ENCODE data around the gene KIRREL3. TPM values are rescaled to one million over a fixed set of nuclear protein-coding genes. Genes with fewer than 3 reads are reported as not detected.
A peak's percentile ranks its signal among the peaks of the same experiment; 100 is the strongest.

The KIRREL3 gene
- total RNA-seq, 1 experiment from 2014 or later: not detected

GRCh38 chr11:126602993-126603392 lies 397.6 kb downstream of the KIRREL3 start:
- no peak for DNase-seq (ENCODE audit: low spot score)

GRCh38 chr11:126602349-126602940 lies 398.1 kb downstream of the KIRREL3 start:
- DNase-seq (ENCODE audit: low spot score): no peak

- no peak for DNase-seq (ENCODE audit: low spot score)
Measured at GRCh38 chr11:126601550-126602215, 398.9 kb downstream of the KIRREL3 start.

- DNase-seq (ENCODE audit: low spot score): no peak
Measured at GRCh38 chr11:126601136-126601535, 399.4 kb downstream of the KIRREL3 start.

GRCh38 chr11:126599217-126599897 lies 401.2 kb downstream of the KIRREL3 start:
- DNase-seq (ENCODE audit: low spot score): no peak

DNA sequence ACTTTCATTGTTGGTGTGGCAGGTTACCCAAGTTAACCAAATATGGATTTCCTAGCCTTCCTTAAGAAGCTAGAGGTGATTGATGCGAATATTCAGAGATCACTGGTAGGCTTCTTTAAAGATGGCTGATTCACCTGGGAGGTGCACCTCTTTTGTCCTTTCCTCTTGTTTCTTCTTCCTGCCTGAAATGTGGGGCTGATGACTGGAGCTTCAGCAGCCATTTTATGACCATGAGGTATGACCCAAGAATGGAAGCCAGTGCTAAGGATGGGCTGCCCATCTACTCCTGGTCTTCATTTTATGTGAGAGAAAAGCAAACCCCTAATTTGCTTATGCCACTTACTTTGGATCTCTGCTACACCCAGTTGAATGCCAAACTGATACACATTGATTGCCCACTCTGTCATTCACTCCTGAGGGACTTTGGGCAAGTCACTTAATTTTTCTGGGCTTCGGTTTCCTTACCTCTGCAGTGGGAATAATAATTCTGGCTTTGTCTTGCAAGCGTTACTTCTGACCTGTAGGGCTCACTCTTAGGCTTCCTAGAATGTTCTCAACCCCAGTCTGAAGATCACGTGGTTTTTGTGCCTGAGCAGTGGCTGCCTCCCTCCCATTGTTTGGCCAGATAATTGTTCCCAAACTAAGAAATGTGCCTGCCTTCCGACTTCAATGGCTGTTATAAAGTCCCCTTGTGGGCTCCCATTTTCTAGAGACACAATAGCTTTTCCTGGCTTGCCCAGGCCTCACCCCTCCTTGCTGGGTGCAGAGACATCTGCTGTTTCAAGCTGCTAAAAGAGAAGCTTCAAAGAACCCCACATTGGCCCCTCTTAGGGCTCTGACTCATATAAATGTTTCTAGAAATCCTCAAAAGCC lies 402.0 kb downstream of the KIRREL3 start:
- DNase-seq (ENCODE audit: low spot score): no peak

DNA sequence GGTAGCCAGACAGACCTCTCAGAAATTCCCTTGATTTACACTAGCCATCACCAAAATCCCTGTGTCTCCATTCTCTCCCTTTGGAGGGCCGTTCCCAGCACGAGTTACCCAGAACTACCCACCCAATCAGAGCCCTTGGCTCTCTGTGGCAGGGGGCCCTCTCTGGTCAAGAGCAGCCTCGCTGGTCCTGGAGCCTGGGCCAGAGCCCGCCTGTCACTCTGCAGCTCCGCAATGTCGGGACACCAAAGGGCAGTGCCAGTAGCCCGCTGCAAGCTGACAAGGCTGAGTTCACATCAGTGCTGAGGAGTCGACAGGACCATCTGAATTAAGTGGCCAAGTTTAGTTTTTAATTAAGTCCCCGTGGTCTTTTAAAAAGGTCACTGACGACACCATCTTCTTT lies 403.5 kb downstream of the KIRREL3 start:
- DNase-seq (ENCODE audit: low spot score): no peak

DNA sequence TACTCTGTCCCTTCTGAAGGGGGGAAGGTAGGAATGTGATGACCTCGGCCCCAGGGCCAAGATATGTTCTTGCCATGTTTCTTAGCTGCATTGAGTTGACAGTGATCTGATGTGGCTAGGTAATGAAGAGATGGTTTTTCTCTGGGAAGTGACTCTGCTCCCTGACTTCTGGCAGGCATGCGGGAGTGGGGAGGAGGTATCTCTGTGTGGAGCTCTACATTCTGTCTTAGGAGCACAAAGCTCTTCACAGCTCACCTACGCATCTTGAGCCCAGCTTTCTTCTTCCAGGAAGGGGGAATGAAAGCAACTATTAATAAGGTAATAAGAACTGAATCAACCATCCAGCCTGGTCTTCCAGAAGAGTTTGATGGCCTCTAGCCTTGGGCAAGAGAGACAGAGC lies 404.1 kb downstream of the KIRREL3 start:
- DNase-seq (ENCODE audit: low spot score): no peak

- DNase-seq (ENCODE audit: low spot score): no peak
Measured at GRCh38 chr11:126595560-126595959, 405.0 kb downstream of the KIRREL3 start.

GRCh38 chr11:126594921-126595367 lies 405.6 kb downstream of the KIRREL3 start:
- no peak for DNase-seq (ENCODE audit: low spot score)

DNA sequence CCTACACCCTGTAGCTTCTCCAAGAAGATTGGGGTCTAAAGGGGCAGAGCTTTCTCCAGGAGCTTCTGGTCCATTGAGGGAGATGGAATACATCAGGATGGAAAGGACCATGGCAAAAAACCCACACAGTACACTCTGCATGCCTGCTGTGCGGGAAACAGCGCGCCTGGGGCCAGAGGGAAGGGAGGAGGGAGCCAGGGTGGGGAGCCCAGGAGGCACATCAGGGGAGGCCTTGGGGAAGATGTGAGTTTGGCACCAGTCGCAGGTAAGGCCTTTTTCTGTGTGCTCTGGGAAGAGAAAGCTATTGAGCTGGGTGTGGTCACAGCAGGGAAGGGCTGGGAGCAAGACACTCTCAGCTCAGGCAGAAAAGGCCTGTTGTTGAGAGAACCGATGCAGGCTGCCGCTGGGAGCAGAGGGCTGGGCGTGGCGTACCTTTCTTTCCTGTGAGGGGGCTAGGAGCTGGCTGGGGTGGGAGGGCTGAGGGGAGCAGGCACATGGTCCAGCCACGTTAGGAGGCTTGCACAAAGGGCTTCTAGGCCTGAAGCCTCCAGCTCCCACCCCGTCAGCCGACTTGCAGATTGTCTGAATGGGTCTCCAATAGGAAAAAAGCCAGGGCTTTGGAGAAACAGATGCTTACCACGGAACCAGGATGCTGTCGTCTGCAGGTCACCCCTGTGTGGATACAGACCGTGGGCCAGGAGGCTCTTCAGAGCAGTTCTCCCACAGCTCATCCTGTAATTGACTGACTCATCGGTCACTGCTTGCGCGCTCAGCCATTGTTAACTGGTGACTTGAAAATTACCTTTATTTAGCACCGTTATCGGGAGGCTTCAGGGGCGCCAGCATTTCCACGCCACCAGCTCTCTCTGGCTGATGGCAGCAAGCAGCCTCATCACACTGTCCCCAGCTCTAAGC lies 407.8 kb downstream of the KIRREL3 start:
- no peak for DNase-seq (ENCODE audit: low spot score)

- no peak for DNase-seq (ENCODE audit: low spot score)
Measured at GRCh38 chr11:126591966-126592489, 408.5 kb downstream of the KIRREL3 start.

GRCh38 chr11:126589492-126589803 lies 411.1 kb downstream of the KIRREL3 start:
- no peak for DNase-seq (ENCODE audit: low spot score)

DNA sequence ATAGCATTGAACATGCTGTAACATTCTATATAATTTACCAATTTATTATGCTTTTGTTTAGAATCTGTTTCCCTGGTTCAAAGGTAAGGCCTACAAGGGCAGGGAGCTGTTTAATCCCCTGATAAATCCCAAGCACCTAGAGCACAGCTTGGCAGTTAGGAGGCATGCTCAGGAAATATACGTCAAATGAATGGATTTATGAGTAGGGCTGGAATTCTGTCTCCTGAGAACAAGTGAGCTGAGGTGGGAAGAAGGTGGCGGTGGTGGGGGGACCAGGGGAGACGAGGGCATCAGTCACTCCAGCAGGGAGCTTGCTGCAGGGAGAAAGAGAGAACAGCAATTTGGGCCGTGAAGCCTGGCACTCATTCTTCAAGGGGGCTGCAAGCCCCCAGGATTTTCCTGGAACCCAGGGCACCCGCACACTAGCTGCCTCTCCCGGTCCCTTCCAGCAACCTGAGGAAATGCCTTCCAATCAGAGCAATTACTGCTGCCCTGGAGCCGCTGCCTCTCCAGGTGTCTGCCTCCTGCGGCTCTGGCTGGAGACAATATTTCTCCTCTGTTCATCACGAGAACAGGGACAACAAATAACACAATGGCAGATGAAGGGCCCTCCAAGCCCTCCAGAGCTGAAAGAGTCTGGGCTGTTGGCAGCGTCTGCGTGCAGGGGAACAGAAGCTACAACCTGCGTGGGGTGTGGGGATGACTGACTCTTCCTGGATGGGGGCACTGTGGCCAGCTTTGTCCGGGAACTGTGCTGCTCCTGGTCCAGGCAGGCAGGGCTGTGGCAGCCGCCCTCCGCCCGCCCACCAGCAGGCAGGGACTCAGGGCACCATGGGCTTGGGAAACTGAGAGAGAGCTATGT lies 411.7 kb downstream of the KIRREL3 start:
- DNase-seq (ENCODE audit: low spot score): no peak

DNA sequence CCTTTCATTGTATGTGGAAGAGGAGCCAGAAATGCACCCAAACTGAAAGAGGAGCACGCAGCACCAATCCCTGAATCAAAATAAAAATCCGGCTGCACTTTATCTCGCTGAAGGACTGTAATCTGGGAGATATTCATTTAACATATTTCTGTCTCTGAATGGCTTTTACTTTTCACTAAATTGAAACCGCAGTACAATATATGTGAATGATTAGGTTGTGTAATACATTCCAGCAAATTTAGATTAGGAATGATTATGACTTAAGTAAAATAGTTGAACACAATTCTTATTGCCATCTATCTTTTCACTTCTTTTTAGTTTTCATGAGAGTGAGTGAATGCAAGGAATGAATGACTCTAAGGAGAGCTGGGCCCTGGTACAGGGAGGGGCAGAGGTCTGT lies 413.0 kb downstream of the KIRREL3 start:
- DNase-seq (ENCODE audit: low spot score): no peak

DNA sequence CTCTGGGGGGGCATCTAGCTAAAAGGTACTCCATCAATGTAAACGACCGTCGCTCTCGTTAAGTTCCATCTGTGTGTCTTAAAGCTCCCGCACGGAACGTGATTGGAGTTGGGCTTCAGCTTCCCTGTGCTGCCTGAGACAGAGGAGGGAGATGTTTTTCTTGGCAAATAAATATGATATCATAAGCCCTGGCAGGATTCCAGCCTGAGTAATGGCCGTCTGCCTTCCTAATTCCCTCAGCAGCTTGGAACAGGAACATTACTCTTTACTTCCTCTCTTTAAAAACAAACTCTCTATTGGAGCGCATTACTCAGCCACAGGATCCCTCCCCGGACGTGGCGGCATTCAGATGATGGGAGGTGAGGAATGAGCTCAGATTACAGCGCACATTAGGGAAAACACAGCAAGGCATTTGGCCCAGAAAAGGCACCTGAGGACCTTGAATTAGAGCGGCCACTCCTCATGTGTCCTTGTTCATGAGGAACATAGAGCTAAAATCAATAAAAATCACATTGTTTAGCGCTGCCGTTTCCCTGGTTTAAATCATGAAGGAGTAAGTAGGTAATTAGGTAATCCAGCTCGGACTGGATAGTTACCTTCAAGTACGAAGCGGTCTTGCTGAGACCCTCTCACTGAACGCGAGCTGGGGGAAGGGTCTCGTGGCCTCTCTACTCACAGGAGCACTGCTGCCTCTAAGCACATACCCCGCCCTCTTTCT lies 414.6 kb downstream of the KIRREL3 start:
- DNase-seq (ENCODE audit: low spot score): peak; percentile 80

DNA sequence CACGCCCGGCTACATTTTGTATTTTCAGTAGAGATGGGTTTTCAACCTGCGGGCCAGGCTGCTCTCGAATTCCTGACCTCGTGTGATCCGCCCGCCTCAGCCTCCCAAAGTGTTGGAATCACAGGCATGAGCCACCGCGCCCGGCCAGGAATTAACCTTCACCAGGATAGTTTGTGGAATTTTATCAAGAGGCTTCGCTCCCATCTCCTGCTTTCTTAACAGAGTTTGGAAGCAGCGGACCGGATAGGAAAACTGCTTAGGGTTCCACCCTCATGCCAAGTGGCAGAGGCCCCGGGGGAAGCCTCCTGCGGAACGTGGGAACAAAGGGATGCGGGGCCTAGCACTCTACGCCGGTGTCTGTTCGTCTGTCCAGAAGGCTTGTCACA lies 415.2 kb downstream of the KIRREL3 start:
- DNase-seq (ENCODE audit: low spot score): no peak

DNA sequence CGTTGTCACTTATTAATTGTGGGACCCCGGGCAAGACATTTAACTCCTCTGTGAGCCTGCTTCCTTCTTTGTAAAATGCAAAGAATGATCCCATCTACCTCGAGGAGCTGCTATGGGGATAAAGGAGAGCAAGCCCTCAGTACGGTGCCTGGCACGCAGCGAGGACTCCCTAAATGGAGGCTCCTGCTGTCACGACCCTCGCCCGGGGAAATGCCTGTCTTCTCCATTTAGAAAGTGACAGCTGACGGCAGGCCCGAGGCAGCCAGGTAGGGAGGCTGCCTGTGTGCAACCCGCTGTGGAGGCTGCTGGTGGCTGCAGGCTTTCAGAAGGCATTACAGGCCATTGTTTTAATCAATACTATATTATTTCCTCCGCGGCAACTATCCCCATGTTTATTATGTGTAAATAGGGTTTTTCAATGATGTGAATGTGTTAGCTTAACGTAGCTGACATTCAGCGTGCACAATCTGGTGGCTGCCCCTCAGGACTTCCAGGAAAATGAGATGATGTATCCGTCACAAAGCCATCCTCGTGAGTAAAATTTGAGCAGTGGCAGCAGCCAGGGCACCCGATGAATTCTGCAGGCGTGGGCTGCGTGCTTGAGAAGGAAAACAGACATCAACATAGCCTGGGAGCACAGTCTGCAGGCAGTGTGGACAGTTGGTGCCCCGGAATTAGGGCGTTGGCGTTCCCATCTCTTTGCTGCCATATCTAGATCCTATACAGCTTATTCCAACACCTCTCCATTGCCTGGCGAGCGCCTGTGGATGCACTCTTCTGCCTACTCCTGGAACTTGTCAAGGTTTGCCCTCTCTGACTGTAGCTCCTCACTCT lies 416.8 kb downstream of the KIRREL3 start:
- DNase-seq (ENCODE audit: low spot score): no peak
